T-helper 2 cell treated with Interferon-gamma antibody and Interleukin-4, amounts not matched to agents 100 ng/mL and 5 ng/mL, for 36 hours (primary cell): ENCODE measurements around the gene PLA2G6. TPM values are rescaled to one million over a fixed set of nuclear protein-coding genes. Genes with fewer than 3 reads are reported as not detected.

ENCODE experiments used
- intact Hi-C: fragments of 100-400 bp; cut with micrococcal nuclease; formaldehyde crosslinking; loops from one replicate; pipeline ENCODE4 v1.15.1; 2023
- total RNA-seq: library from RNA; stranded (reverse); gene quantifications from 2 replicates; pipeline ENCODE4 v1.2.3, GENCODE V29; 2022

Gene PLA2G6
- total RNA-seq, 1 donor from 2014 or later: 47.7 TPM

DNA sequence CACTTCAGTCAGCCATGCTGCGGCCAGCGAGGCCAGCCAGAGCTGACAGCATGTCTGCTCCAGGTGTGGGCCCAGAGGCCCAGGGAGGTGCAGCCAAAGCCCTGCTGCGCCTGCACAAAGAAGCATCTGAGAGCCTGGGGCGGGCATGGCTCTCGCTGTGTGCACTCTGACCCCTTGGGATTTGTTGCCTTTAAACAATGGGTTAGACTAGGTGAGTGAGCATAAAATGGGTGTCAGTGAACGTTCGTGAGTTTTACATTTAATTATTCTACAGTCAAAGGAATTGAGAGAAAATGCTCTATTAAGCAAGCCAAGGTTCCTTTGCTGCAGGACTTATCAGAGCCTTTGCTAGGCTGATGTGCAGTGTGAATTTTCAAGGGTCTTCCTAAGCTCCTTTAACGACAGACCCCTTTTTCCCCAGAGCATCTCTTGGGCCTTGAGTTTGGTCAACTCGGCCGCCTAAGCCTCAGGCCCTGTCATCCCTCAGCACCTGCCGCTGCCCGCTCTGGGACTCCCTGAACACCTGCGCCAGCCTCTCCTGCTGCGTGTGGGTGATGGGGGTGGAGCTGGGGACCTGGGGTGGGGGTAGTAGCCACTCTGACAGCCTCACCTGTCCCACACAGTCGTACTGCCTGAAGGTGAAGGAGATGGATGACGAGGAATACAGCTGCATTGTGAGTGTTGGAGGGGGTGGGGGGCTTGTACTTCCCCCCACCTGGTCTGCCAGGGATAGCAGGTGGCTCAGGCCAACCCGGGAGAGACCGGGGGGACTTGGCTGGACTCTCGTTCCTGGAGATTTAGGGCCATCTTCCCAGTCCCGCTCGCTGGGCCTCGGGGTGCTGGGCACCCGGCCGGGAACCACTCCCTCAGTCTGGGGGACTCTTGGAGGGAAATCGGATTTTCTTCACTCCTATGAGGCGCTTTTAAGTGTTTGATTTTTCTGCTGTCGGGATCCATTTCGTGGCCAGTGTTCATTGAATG, 108.2 kb downstream of the PLA2G6 start:
- intact Hi-C loops: no loop called here

DNA sequence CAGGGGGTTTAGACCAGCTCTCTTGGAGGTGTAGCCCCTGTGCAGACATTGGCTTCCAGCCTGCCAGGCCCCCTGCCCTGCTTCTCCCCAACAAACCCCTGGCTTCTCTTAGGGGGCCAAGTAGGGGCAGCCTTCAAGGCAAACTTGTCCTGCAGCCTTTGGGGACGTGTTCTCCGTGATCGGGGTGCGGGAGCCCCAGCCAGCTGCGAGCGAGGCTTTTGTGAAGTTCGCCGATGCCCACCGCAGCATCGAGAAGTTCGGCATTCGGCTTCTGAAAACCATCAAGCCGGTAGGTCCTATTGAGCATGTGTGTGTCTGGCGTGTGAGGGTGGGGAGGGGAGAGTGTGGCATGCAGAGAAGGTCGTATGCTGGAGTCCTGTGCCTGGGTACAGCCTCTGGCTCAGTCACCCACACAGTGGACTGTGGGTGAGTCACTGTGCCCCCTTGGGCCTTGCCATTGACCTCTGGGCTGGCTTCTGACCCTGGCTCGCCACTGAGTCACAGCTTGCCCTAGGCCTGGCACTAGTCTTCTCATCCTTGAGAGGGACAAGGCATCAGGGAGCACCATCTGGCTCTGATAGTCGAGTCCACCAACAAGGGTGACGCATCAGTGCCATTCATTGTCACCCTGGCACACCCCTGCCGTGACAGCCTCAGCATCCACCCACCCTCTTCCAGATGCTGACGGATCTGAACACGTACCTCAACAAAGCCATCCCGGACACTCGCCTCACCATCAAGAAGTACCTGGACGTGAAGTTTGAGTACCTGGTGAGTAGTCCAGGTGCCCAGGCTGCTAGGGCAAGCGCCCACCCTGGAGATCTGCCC, 109.1 kb downstream of the PLA2G6 start:
- intact Hi-C loops: no loop called here

DNA sequence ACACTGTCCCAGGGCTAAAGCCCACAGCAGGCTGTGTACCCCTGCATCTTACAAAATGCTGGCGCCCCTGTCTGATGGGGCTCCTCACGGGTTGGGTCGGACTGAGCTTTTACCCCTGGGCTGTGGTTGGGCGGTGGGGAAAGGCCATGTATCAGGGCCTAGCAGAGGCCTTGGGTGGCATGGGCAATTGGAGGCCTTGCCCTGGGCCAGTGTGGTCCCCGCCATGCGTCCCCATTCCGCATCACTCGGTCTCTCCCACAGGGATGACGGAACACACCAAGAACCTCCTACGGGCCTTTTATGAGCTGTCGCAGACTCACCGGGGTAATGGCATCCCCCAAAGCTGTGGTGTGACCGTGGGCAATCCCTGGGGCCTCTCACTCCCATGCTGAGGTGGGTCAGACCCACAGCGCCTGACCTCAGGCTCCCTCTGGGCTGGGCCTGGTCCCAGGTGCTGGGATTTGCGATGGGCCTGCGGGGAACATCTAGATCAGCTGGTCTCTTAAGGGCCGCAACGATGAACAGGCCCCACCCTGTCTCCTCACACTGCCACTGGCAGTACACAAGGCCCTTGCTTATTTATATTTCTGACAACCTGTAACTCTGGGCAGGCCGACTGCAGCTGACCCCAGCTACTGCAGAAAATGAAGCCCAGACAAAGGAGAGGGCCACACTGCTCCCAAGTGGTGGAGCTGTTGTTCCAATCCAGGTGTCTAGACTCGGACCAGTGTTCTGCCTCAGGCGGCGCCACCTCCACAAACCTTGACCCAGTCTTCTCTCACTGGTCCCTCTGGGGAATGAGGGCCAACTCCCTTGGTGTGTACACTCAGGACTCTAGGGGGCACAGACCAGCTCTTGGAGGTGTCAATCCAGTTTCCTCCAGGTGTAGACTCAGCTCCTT, 110.0 kb downstream of the PLA2G6 start:
- intact Hi-C loops: no loop called here

DNA sequence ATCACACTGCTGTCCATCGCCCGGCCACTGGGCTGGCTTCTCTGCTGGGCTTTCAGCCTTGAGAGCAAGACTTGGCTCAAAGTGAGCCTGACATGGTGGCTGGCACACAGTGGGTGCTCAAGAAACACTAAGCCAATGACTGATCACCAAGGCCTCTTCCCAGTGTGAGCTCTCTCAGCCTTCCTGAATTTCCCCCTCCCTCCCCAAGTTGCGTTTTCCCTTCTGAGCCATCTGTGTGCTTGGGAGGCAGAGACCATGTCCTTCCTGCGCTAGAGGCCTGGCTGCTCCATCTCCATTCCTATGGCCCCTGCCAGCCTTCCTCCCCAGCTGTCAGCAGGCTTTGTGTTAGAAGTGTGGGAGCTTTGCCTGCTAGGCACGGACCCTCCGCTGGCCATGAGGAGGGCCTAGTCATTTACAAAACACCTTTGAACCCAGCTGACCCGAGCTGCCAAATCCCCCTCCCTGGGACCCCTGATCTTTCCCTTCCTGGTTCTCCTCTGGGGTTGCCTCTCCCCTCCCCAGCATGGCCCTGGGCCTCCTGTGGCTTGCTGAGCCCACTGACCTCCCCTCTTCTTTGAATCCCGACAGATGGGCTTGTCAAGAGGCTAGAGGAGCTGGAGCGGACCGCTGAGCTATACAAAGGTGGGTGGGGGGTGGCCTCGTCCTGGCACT, 111.2 kb downstream of the PLA2G6 start:
- intact Hi-C loops: no loop called here

DNA sequence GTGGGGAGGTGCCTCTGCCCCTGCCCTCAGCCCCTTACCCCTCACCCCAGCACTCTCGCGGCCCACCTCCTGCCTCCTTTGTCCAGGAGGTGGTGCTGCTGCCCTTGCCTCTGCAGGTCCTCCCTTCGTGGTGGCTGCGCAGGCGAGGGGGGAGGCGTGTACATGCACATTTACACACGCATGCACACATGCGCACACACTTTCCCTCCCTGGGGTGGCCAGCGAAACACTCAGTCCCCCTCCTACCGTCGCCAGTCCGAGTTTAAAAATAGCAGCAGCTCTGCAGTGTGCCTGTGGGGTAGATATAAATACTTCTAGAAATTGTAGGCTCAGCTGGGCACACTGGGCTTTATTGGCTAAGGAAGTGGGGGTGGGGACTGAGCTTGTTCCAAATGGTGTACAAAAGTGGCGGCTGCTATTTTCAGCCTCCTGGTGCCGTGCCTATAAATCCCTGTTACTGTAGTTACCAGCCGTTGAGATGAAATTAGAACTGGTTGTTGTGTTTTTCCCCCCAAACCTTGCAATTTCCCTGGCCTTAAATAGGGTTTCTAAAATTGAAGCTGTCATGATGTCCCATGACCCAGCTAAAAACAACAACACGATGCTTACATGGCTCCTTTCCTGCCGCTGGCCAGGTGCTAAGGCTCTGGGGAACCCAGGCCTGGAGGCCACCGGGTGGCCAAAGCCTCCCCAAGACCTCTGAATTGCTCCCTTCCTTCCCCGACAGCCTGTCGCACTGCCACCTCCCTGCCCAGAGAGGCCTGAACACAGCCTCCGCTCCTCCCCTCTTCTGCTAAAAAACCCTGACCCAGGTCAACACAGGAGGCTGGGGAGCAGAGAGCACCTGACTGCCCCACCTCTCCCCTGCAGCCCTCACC, 112.0 kb downstream of the PLA2G6 start:
- intact Hi-C loops: no loop called here

DNA sequence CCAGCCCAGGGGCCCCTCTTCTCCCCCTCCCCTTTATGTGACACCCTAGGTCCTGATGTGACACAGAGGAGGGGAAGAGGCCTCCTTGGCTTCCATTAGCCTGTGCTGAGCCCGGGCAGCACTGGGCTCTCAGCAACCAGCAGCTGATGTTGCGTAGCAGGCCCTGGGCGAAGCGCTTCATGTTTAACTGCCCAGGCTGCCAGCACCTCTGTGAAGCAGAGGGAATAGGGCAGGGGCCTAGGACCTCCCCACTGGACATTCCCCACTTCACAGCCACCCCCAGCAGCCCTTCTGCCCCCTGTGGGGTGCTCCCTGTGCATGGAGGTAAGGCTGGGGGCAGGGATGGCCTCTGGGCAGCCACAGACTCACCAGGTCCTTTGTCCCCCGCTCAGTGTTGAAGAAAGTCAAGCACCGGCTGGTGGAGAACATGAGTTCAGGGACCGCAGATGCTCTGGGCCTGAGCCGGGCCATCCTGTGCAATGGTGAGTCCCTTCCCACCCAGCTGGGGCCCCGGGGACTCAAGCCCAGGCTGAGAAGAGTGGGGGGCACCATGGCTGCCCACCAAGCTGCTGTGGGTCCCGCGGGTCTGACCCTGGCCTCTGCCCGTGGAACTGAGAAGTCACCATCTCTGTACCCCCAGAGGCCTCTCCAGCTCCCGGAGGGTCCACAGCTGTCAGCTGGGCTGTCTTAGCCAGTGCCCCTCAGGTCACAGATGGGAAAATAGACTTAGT, 112.8 kb downstream of the PLA2G6 start:
- intact Hi-C loops: no loop called here

DNA sequence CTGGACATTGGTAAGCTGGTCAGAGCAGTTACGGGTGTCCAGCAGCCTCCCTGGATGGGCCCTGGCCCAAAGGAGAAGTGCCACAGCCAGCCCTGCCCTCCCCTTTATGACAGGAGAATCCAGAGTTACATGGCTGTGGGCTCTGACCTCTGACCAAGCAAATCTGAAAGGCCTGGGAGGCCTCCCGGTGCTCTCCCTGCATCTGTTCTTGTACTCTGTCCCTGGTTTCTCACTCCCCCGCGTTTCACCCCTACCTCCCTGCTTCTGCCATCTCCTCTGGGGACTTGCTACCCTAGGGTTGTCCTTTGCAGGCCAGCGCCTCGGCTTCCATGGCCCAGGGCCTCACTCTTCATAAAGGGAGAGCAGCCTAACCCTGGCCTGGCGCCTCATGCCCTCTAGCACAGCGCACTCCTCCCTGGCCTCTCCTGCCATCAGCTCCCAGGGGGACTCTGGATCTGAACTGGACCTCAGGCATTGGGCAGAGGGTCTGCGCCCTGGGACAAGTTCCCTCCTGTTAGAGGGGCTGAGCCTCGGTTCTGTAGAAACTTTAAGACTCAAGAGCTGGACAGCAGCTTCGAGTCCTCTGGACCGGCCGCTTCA, 113.8 kb downstream of the PLA2G6 start:
- intact Hi-C loops: no loop called here

DNA sequence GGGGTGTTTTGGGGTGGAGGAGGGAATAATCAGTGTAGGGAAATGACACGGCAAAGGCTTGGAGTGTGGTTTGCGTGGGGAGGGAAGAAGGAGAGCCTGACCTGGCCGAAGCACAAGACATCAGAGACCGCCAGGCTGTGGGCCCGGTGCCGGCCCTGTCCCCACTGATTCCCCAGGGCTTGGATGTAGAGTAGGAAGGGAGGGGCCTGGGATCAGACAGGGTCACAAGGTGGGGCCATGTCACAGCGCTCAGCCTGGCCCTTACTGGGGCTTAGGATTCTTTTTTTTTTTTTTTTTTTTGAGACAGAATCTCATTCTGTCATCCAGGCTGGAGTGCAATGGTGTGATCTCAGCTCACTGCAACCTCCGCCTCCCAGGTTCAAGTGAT, 114.6 kb downstream of the PLA2G6 start:
- intact Hi-C loops: no loop called here

DNA sequence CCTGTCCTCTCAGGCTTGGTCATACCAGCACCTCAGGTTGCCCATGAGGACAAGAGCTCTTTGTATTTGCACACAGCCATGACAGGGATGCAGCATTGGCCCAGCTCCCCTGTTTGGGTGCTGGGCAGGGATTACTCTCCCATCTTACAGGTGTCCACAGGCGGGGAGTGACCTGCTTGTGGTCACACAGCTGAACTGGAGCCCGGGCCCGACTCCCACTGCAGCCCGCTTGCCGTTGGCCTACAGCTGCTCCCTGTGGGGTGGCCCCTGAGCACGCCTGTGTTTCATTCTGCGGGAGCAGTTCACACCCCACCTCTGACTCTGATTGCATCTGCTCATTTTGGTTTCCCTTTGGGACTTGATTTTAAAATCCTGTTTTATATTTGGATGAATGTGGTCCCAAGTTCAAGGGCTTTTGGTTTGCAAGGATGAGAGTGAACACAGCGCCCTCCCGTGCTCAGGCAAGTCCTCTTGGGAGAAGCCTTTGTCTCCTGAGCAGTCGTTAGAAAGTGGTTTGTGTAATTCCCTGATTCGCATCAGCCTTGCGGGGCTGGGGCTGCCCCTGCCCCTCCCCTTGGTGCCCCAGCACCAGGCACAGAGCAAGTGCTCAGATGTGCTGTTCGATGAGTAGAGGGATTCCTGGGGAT, 115.1 kb downstream of the PLA2G6 start:
- intact Hi-C loops: no loop called here

DNA sequence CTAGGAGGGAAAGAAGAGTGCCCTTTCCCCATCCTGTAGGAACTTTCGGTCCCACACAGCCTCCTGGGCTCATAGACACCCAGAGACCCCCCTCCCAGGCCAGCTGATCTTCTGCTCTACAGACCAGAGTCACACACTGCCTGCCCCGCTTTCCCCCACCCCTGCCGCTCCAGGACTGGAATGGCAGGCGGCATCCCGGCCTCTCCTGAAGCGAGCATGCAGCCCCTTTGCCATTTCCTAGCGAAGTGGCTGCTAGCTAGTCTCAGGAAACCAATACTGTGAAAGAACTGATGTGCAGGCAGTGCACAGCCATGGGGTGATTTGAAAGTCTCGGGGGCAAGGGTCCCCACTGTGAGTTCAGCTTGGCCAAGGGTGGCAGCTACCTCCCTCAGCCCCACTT, 116.1 kb downstream of the PLA2G6 start:
- intact Hi-C loops: no loop called here

DNA sequence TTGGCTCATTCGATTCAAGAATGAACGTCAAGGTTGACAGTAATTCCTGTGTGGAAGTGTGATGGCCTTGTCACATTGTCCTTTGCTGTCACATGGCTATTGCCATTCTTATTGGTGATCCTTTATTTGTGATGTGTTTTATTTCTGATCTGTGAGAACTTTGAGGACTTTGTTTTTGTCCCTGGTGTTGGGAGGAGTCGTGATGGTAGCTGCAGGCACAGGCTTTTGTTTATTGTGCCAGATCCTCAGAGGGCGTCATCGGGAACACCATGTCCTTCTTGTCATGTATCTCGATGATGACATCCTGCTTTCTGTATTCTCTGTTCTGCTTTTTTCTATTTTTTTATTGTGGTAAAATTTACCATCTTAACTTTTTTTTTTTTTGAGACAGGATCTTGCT, 118.8 kb downstream of the PLA2G6 start:
- intact Hi-C loops: no loop called here

Other genes starting within 250 kb of the PLA2G6 start
- gene C22orf23, start 228.2 kb downstream of the PLA2G6 start, total RNA-seq: not detected in 2 replicates
- gene POLR2F, start 228.1 kb downstream of the PLA2G6 start, total RNA-seq: 66.9 and 70.5 TPM in 2 replicates
- gene SOX10, start 197.3 kb downstream of the PLA2G6 start, total RNA-seq: not detected in 2 replicates
- gene PICK1, start 124.4 kb downstream of the PLA2G6 start, total RNA-seq: 10.0 and 11.3 TPM in 2 replicates
- gene SLC16A8, start 97.6 kb downstream of the PLA2G6 start, total RNA-seq: not detected in 2 replicates
- 0.70 and 0.77 TPM in 2 replicates for gene BAIAP2L2, start 71.1 kb downstream of the PLA2G6 start, total RNA-seq
- gene MAFF, start 20.2 kb upstream of the PLA2G6 start, total RNA-seq: 4.3 and 4.7 TPM in 2 replicates
- 35.1 and 42.3 TPM in 2 replicates for gene TMEM184B, start 91.2 kb upstream of the PLA2G6 start, total RNA-seq
- gene CSNK1E, start 135.6 kb upstream of the PLA2G6 start, total RNA-seq: 94.6 and 94.7 TPM in 2 replicates